ENCODE results near the gene BLNK. TPM values are rescaled to one million over a fixed set of nuclear protein-coding genes. Genes with fewer than 3 reads are reported as not detected.
"Not testable (repeated sequence)": the region's sequence is repeated elsewhere in the genome, so short reads cannot be mapped to it uniquely, and the experiment has no call there.

BLNK gene
- polyA plus RNA-seq (2012; ENCODE audit: insufficient read depth, insufficient read length): not detected

GRCh38 chr10:96271016-96271815 lies at the start of gene BLNK:
Gene BLNK, minus strand, starts transcription at chr10:96271569. Its CDS starts 171 bp downstream, at chr10:96271398.
- no peak within 1 kb of the TSS for H3K4me3 ChIP-seq (ENCODE audit: low read length)
- no peak for DNase-seq (ENCODE audit: low read depth, low spot score)

- H3K4me3 ChIP-seq (ENCODE audit: low read length): no peak overlapping the region
- DNase-seq (ENCODE audit: low read depth, low spot score): no peak
Measured at GRCh38 chr10:96319754-96320474, 48.5 kb upstream of the BLNK start.

- DNase-seq (ENCODE audit: low read depth, low spot score): no peak
- H3K4me3 ChIP-seq (ENCODE audit: low read length): no peak overlapping the region
Measured at GRCh38 chr10:96317067-96317833, 45.9 kb upstream of the BLNK start.

DNA sequence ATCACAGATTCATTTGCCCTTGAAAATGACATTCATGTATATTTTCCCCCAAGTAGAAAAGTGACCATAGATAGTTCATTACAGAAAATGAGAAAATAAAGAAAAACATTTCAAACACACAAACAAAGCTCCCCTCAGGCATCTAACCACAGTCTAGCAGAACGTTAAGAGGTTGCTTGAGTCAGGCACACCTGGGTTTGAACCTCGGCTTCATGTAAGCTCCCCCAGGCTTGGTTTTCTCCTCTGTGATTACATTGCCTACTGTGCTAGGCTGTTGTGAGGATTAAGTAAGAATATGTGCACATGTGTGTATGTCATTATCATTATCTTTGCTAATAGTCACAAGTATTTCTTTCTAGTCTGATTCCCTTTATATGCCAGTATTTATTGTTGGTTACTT lies 42.0 kb upstream of the BLNK start:
- H3K4me3 ChIP-seq (ENCODE audit: low read length): peak overlapping the region; percentile 25
- DNase-seq (ENCODE audit: low read depth, low spot score): peak; percentile 88

DNA sequence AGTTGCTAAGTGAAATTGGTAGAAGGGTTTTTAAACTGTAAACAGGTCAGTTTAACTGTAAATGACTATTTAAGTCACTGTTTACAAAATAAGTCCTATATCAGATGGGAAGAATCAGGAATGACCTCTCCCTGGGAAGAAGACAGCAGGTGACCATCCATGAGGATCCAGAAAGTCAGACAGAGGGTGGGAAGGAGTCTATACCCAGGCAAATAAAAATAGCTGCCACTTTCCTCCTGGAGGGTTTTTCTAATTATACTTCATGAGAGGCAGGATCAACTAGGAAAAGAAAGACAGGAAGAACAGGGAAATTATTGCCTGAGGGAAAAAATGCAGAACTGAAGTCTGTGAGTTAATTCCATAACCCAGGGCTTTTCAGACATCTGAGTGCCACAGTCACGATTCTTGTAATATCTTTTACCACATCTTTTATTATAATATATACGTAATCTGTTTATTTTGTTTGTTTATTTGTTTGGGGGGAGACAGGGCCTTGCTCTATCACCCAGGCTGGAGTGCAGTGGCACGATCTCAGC lies 39.9 kb upstream of the BLNK start:
- no peak for DNase-seq (ENCODE audit: low read depth, low spot score)
- H3K4me3 ChIP-seq (ENCODE audit: low read length): peak overlapping the region; percentile 28

DNA sequence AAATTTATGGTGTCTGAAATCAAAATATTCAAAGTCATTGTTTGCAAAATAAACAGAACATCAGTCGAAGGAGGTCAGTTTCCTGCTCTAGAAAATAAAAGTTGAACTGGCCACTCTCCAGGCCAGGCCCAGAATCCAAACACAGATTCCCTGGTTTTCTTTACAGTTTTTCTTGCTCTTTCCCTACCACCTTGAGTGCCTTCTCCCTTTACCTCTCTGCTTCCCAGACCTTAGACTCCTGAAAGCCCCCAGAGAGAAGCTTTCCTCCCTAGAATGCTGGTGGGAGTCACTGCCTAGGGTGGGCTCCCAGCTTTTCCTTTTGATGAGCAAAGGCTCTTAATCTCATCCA lies 38.9 kb upstream of the BLNK start:
- H3K4me3 ChIP-seq (ENCODE audit: low read length): peak overlapping the region; percentile 4; the same call in 1 of the 2 replicates
- DNase-seq (ENCODE audit: low read depth, low spot score): no peak

DNA sequence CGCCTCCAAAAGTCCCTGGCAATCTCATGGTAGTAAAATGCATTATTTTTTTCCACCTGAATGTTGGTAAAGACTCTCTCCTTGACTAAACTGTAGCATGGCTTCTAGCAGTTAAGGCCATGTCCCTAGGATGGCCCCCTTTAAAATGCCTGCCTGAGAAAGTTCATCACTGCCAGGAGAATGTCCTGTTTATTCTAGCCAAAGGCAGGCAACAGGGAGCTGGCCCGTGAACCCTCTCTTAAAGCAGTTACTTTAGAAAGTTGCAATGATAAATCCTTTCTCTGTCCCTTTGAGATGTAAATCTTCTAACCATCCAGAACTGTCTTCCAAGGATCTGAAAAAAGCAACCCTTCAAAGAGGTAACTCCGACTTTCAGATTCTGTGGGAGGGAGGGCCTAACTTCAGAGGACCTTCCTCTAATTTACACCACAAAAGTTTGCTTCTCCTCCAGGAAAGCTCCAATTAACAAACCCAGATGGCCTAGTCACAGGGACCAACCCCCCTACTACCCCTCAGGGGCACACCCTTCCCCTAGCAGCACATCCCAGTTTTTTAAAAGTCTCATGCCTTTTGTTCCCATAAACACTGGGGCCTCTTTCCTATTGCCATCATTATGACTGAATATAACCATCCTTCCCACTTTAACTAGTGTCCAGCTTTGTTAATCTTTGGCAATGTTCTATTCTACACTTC lies 38.4 kb upstream of the BLNK start:
- H3K4me3 ChIP-seq (ENCODE audit: low read length): peak overlapping the region; percentile 11
- no peak for DNase-seq (ENCODE audit: low read depth, low spot score)

GRCh38 chr10:96308854-96309253 lies 37.5 kb upstream of the BLNK start:
- not testable (repeated sequence) for DNase-seq (ENCODE audit: low read depth, low spot score)
- H3K4me3 ChIP-seq (ENCODE audit: low read length): peak overlapping the region; percentile 26

DNA sequence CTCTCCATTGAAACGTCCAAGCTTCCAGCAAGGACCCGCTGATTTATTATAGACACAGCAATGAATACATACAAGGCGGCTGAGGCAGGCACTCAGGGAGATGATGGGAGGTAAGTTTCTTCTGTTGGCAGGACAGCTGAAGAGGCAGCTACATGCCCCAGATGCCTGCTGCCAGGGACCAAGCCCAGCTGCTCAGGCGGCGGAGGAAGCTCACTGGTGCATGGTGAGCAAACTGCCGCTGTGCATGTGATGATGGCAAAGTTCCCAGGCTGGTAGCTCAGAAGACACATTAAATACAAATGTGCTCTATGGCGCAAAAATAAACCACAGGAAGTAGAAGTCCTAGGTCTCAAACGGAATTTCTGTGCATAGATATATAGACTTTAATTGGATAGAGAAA lies 35.1 kb upstream of the BLNK start:
- peak overlapping the region; percentile 84 for H3K4me3 ChIP-seq (ENCODE audit: low read length)
- DNase-seq (ENCODE audit: low read depth, low spot score): peak; percentile 93

DNA sequence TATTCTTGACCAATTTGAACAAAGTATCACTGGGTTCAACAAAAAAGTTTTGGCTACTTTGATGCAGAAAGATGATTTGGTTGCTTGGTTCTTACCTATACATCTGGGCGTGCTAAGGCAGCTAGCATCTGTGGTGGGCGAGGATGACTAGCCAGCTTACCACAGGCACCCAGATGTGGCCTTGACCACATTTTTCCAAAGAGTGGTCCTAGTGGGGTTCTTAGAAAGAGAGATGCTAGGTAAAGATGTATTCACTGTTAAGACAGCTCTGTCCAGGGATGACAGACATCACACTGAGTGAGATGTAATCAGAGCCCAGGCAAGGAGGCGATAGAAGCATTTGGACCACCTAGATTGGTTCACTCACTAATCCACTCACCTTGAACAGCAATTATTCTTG lies 33.6 kb upstream of the BLNK start:
- peak overlapping the region; percentile 84 for H3K4me3 ChIP-seq (ENCODE audit: low read length)
- peak; percentile 78 for DNase-seq (ENCODE audit: low read depth, low spot score)

DNA sequence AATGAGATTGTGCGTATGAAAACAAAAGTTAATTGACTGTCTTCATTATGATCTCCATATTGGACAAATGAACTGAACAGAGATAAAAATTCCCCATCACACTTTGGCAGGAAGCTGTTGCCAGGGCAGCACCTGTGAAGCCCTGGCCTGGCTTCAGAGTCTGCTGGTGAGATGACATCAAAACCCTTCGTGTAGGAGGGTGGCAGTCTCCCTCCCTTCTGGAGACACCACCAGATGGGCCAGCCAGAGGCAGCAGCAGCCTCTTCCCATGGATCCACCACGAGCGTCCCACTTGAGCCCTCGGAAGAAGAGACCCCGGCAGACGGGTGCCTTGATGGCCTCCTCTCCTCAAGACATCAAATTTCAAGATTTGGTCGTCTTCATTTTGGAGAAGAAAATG lies 32.9 kb upstream of the BLNK start, which contains the start of gene DNTT:
DNTT (plus strand) TSS at position 205 of the 400 bp plus-strand sequence; CDS start at position 269, 64 bp downstream.
- peak; percentile 85 for DNase-seq (ENCODE audit: low read depth, low spot score)
- H3K4me3 ChIP-seq (ENCODE audit: low read length): peak within 1 kb of the TSS; percentile 84

DNA sequence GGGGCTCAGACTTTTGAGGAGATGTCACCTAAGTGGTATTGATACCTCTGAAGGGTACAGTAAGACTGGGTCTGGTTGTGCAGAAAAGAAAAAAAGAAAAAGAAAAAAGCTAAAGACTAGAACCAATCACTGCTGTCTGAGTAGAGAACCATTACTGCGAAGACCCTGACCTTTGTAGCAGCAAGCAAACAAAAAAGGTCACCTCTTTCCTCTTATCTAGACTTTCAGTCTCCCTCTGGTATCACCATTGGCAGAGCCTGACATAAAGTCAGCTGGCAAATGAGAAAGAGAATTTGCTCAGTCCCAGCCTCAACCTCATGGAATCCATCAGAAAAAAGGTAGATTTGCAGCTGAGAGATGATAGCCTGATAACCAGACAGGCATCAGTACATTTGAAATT lies 30.2 kb upstream of the BLNK start:
- no peak overlapping the region for H3K4me3 ChIP-seq (ENCODE audit: low read length)
- DNase-seq (ENCODE audit: low read depth, low spot score): no peak

GRCh38 chr10:96299383-96299782 lies 28.0 kb upstream of the BLNK start:
- peak overlapping the region; percentile 39 for H3K4me3 ChIP-seq (ENCODE audit: low read length)
- DNase-seq (ENCODE audit: low read depth, low spot score): peak; percentile 96

DNA sequence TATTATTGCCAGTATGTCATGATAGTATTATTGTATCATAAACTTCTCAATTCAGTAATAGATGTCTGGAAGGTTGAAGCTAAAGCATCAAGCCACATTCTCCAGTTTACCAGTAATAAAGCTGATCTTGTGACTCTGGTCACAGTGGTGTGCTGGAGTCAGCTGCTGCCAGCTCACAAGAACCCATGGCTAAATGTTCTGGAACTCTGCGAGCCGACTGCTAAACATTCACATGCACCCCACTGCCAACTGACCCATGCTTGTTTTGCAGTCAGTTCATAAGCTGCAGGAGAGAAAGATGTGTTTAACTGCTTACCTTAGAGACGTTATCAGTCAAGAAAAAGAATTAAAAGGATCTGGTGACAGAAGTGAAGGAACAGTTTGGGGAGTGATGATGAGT lies 27.0 kb upstream of the BLNK start:
- no peak overlapping the region for H3K4me3 ChIP-seq (ENCODE audit: low read length)
- DNase-seq (ENCODE audit: low read depth, low spot score): no peak

- no peak for DNase-seq (ENCODE audit: low read depth, low spot score)
Measured at GRCh38 chr10:96297486-96297885, 26.1 kb upstream of the BLNK start.

GRCh38 chr10:96295475-96295874 lies 24.1 kb upstream of the BLNK start:
- H3K4me3 ChIP-seq (ENCODE audit: low read length): peak overlapping the region; percentile 41
- peak; percentile 90 for DNase-seq (ENCODE audit: low read depth, low spot score)

More at GRCh38 chr10:96297486-96297885, 26.1 kb upstream of the BLNK start:
- no peak overlapping the region for H3K4me3 ChIP-seq (ENCODE audit: low read length)

DNA sequence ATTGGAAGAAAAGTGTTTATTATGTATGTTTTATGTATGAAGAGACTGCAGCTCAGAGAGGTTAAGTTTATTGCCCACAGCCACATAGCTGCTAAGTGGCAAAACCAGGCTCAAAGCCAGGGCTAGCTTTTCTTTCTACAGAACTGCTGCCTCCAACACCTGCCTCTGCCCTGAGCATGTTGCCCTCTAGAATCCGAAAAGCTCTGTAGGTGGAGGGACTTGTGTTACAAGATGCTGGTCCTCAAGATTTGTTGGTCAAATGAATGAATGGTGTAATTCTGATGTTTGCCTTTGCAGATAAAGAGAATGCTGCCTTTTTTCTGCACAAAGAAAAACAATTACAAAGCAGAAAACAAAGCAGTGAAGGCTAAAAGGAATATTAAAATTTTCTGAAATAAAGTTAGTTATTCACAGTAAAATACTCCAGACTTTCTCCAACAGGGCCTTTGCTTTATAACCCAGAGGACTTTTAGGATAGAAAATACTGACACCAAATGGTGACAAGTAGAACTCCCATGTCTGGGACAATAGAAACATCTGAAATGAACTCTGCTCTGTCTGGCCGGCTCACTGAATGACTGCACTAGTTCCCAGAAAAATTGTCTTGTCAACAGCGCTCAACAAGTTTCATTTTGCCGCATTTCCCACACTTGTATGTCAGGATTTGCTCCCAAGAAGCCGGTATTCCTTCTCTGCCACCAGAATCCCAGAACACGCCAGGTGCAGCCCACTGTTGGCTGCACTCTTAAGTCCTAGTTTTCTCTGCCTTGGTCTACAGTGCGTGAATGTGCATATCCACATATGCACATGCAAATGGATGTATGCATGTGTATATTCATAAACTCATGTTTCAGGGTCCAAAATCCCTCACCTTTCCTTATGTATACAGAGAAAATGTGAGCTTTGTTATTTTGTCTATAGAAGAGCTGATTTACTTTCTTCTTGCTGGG lies 21.9 kb upstream of the BLNK start:
- H3K4me3 ChIP-seq (ENCODE audit: low read length): no peak overlapping the region
- peak; percentile 82 for DNase-seq (ENCODE audit: low read depth, low spot score)
